GM19397 (cell line): ENCODE data around the gene DLG2.

ENCODE experiments used
- ATAC-seq: cut with Tn5 transposase; IDR thresholded peaks from one replicate; pipeline ENCODE4 v1.9.1; 2021; ENCODE audit warnings: mild to moderate bottlenecking, moderate library complexity; ENCODE audit not compliant: unreplicated experiment

Gene DLG2

GRCh38 chr11:85132851-85133585 lies 494.1 kb downstream of the DLG2 start:
- no peak for ATAC-seq

- no peak for ATAC-seq
These were observed 499.8 kb downstream of the DLG2 start for GRCh38 chr11:85127349-85127748.

- peak; percentile 97 for ATAC-seq
These were observed 503.4 kb downstream of the DLG2 start for GRCh38 chr11:85123752-85124231.

- no peak for ATAC-seq
These were observed 509.0 kb downstream of the DLG2 start for GRCh38 chr11:85118151-85118550.

GRCh38 chr11:85115798-85116197 lies 511.3 kb downstream of the DLG2 start:
- ATAC-seq, result no peak

GRCh38 chr11:85114786-85115185 lies 512.4 kb downstream of the DLG2 start:
- no peak for ATAC-seq

GRCh38 chr11:85110246-85110645 lies 516.9 kb downstream of the DLG2 start:
- ATAC-seq, result peak; percentile 94

GRCh38 chr11:85109141-85109540 lies 518.0 kb downstream of the DLG2 start:
- ATAC-seq, result peak; percentile 45

GRCh38 chr11:85105868-85106267 lies 521.3 kb downstream of the DLG2 start:
- ATAC-seq, result no peak

- no peak for ATAC-seq
These were observed 527.6 kb downstream of the DLG2 start for GRCh38 chr11:85099522-85099921.

GRCh38 chr11:85098996-85099395 lies 528.1 kb downstream of the DLG2 start:
- no peak for ATAC-seq

GRCh38 chr11:85096939-85097338 lies 530.2 kb downstream of the DLG2 start:
- peak; percentile 56 for ATAC-seq

- no peak for ATAC-seq
These were observed 531.9 kb downstream of the DLG2 start for GRCh38 chr11:85095239-85095638.

- no peak for ATAC-seq
These were observed 532.3 kb downstream of the DLG2 start for GRCh38 chr11:85094795-85095194.

GRCh38 chr11:85089654-85090053 lies 537.5 kb downstream of the DLG2 start:
- peak; percentile 75 for ATAC-seq

GRCh38 chr11:85088286-85088685 lies 538.9 kb downstream of the DLG2 start:
- ATAC-seq, result no peak

GRCh38 chr11:85086504-85087284 lies 540.5 kb downstream of the DLG2 start:
- no peak for ATAC-seq

- no peak for ATAC-seq
These were observed 550.4 kb downstream of the DLG2 start for GRCh38 chr11:85076535-85077330.

GRCh38 chr11:85062659-85063058 lies 564.5 kb downstream of the DLG2 start:
- peak; percentile 99 for ATAC-seq

GRCh38 chr11:85052636-85053035 lies 574.5 kb downstream of the DLG2 start:
- ATAC-seq, result no peak

GRCh38 chr11:85048801-85049200 lies 578.3 kb downstream of the DLG2 start:
- ATAC-seq, result no peak
